Measurements from ENCODE around the gene IQCN. TPM values are rescaled to one million over a fixed set of nuclear protein-coding genes. Genes with fewer than 3 reads are reported as not detected.

Gene IQCN
- total and polyA plus RNA-seq, 2 donors (not counting 1 experiment from before 2014, with no cell fraction given) = 52.0 to 63.6 TPM

DNA sequence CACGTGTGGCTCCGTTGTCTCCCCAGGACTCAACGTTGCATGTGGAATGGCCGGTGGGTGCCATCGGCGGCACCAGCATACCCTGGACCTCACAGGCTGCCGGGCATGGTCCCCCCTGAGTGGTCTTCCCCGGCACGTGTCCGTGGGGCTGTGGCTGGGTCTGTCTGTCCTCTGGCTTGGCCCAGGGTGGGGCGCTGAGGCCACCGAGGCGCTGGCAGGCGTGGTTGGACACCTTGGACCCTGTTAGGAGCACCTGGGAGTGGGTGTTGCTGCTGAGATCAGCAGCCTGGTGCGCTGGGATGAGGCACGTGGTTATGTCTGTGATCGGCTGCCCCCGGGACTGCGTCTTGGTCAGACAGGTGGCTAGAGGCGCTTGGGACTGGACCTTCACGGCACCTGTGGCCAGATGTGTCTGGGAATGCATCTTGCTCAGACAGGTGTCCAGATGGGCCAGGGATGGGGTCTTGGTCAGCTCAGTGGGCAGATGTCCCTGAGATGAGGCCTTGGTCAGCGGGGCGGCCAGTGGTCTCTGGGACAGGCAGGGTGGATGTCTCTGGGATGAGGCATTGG lies 9.2 kb downstream of the IQCN start:
- no peaks in the 10 kb centered on the region for H3K9me3 ChIP-seq (ENCODE audit: control extremely low read depth in 1 of 3, control insufficient read depth in 2 of 3, insufficient read depth in 1 of 3, low read length in 2 of 3)
- intact Hi-C loops (cut with micrococcal nuclease) = no loop called here
- peaks cover 0 to 64% of the 10 kb centered on the region in 2 experiments for H3K36me3 ChIP-seq (replicated peaks in 1 of 2; ENCODE audit: control extremely low read depth in 1 of 2, control insufficient read depth in 1 of 2, extremely low read depth in 1 of 2, insufficient read depth in 2 of 2, low read length in 1 of 2)
- Mint-ChIP-seq H3K4me3 (no peak overlapping the region), H3K9me3 (ENCODE audit: insufficient read depth) (no peaks in the 10 kb centered on the region), H3K27ac (no peak overlapping the region), H3K4me1 (peaks cover 1% of the 10 kb centered on the region), H3K27me3 (no peaks in the 10 kb centered on the region)
- H3K9ac ChIP-seq (ENCODE audit: low read length) = no peak overlapping the region
- H3K4me1 ChIP-seq (ENCODE audit: control insufficient read depth in 2 of 2, insufficient read depth in 2 of 2, low read length in 2 of 2) = no peaks in the 10 kb centered on the region
- H3K4me3 ChIP-seq (ENCODE audit: control extremely low read depth in 1 of 5, extremely low read depth in 1 of 5, insufficient read depth in 1 of 5, low read depth in 2 of 5, low read length in 4 of 5) = no peak overlapping the region
- H4K20me1 ChIP-seq (ENCODE audit: control insufficient read depth, insufficient read depth, low read length, poor library complexity, severe bottlenecking) = peaks cover 93% of the 10 kb centered on the region
- no peak overlapping the region for H2AFZ ChIP-seq (ENCODE audit: insufficient read depth, low read depth, low read length, poor library complexity, severe bottlenecking)
- CTCF ChIA-PET = interaction anchor here (0.6 kb wide), 1 partner anchor 124 kb away, joined by 3 read pairs; no protein-coding TSS in a partner anchor
- no peaks in the 10 kb centered on the region for H3K27me3 ChIP-seq (replicated peaks in 1 of 4; ENCODE audit: control extremely low read depth in 1 of 4, control insufficient read depth in 3 of 4, insufficient read depth in 4 of 4, low read length in 3 of 4)
- no peak for ATAC-seq (ENCODE audit: low read depth)
- 97% methylated on average over 23 of the region's 23 CpGs for WGBS (ENCODE audit: insufficient coverage)
- POLR2A ChIA-PET = no interaction called here
- DNase-seq = no peak
- no peak overlapping the region for H3K4me2 ChIP-seq (replicated peaks; ENCODE audit: low read depth, low read length, poor library complexity, severe bottlenecking)
- peaks cover 92% of the 10 kb centered on the region for H3K79me2 ChIP-seq (ENCODE audit: control insufficient read depth, insufficient read depth, low read length)
- TF ChIP-seq, protein P1, sequence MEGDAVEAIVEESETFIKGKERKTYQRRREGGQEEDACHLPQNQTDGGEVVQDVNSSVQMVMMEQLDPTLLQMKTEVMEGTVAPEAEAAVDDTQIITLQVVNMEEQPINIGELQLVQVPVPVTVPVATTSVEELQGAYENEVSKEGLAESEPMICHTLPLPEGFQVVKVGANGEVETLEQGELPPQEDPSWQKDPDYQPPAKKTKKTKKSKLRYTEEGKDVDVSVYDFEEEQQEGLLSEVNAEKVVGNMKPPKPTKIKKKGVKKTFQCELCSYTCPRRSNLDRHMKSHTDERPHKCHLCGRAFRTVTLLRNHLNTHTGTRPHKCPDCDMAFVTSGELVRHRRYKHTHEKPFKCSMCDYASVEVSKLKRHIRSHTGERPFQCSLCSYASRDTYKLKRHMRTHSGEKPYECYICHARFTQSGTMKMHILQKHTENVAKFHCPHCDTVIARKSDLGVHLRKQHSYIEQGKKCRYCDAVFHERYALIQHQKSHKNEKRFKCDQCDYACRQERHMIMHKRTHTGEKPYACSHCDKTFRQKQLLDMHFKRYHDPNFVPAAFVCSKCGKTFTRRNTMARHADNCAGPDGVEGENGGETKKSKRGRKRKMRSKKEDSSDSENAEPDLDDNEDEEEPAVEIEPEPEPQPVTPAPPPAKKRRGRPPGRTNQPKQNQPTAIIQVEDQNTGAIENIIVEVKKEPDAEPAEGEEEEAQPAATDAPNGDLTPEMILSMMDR (IDR thresholded peaks at IDR 0.05) = no peak
- no peak for TF ChIP-seq EZH2 (IDR thresholded peaks at IDR 0.05; ENCODE audit: borderline replicate concordance, insufficient read depth, low read depth, low read length, poor library complexity, severe bottlenecking)
- no peak overlapping the region for H3K27ac ChIP-seq (ENCODE audit: low read length in 2 of 2)

DNA sequence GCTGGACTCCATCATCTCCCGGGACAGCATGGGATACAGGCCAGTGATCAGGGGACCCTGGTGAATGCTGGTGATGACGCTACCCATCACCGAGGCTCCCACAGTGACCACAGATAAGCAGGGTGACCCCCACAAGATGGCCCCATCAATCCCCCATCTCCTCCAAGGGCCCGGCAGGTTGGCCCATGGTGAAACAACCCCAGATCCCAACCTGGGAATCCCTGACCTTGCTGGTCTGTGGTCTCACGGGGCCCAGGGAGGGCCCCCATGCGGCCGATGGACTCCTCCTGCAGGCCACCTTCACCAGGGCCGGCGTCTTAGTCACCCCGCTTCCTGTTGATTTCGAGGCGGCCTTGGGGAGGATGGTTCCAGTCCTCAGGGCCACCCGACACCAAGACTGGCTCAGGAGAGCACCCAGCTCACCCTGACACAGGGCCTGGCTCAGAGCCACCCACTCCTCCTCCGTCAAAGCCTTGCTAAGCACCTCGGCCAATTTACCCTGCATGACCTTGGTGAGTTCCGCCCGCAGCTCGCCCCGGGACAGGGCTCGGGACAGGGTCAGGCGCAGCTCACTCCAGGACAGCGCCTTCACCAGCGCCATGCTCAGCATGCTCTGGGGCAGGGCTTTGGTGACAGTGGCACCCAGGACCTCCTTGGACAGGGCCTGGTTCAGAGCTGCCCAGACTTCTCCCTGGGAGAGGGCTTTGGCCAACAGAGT lies 10.0 kb downstream of the IQCN start:
- CTCF ChIA-PET = no interaction called here
- 96% methylated on average over 23 of the region's 23 CpGs for WGBS (ENCODE audit: insufficient coverage)
- no peaks in the 10 kb centered on the region for H3K27me3 ChIP-seq (replicated peaks in 1 of 4; ENCODE audit: control extremely low read depth in 1 of 4, control insufficient read depth in 3 of 4, insufficient read depth in 4 of 4, low read length in 3 of 4)
- no peak overlapping the region for H3K27ac ChIP-seq (ENCODE audit: low read length in 2 of 2)
- no peak for ATAC-seq (ENCODE audit: low read depth)
- H3K4me3 Mint-ChIP-seq = no peak overlapping the region
- H3K9me3 Mint-ChIP-seq (ENCODE audit: insufficient read depth) = no peaks in the 10 kb centered on the region
- no peak overlapping the region for H3K4me2 ChIP-seq (replicated peaks; ENCODE audit: low read depth, low read length, poor library complexity, severe bottlenecking)
- H3K9ac ChIP-seq (ENCODE audit: low read length) = no peak overlapping the region
- POLR2A ChIA-PET = no interaction called here
- TF ChIP-seq, protein P1 (IDR thresholded peaks at IDR 0.05) = no peak
- no peak for TF ChIP-seq EZH2 (IDR thresholded peaks at IDR 0.05; ENCODE audit: borderline replicate concordance, insufficient read depth, low read depth, low read length, poor library complexity, severe bottlenecking)
- peaks cover 86% of the 10 kb centered on the region for H3K79me2 ChIP-seq (ENCODE audit: control insufficient read depth, insufficient read depth, low read length)
- peaks cover 1% of the 10 kb centered on the region for H3K4me1 Mint-ChIP-seq
- no peaks in the 10 kb centered on the region for H3K4me1 ChIP-seq (ENCODE audit: control insufficient read depth in 2 of 2, insufficient read depth in 2 of 2, low read length in 2 of 2)
- H3K27me3 Mint-ChIP-seq = no peaks in the 10 kb centered on the region
- no peak overlapping the region for H2AFZ ChIP-seq (ENCODE audit: insufficient read depth, low read depth, low read length, poor library complexity, severe bottlenecking)
- intact Hi-C loops (cut with micrococcal nuclease) = no loop called here
- H3K4me3 ChIP-seq (ENCODE audit: control extremely low read depth in 1 of 5, extremely low read depth in 1 of 5, insufficient read depth in 1 of 5, low read depth in 2 of 5, low read length in 4 of 5) = no peak overlapping the region
- H3K9me3 ChIP-seq (ENCODE audit: control extremely low read depth in 1 of 3, control insufficient read depth in 2 of 3, insufficient read depth in 1 of 3, low read length in 2 of 3) = no peaks in the 10 kb centered on the region
- H3K27ac Mint-ChIP-seq = no peak overlapping the region
- H4K20me1 ChIP-seq (ENCODE audit: control insufficient read depth, insufficient read depth, low read length, poor library complexity, severe bottlenecking) = peaks cover 96% of the 10 kb centered on the region
- H3K36me3 ChIP-seq (replicated peaks in 1 of 2; ENCODE audit: control extremely low read depth in 1 of 2, control insufficient read depth in 1 of 2, extremely low read depth in 1 of 2, insufficient read depth in 2 of 2, low read length in 1 of 2) = peaks cover 0 to 64% of the 10 kb centered on the region in 2 experiments
- DNase-seq = peak; percentile 53
